Activated CD4-positive, alpha-beta T cell treated with anti-CD3 and anti-CD28 coated beads, Interleukin-2, amount 50 U/mL, for 1 hour (primary cell): ENCODE measurements around the gene TMEM53.
"Not testable (repeated sequence)": the region's sequence is repeated elsewhere in the genome, so short reads cannot be mapped to it uniquely, and the experiment has no call there.

Source experiments
- DNase-seq: peaks from one replicate; pipeline ENCODE4 v3.0.0-alpha.2; 2020

Gene TMEM53

DNA sequence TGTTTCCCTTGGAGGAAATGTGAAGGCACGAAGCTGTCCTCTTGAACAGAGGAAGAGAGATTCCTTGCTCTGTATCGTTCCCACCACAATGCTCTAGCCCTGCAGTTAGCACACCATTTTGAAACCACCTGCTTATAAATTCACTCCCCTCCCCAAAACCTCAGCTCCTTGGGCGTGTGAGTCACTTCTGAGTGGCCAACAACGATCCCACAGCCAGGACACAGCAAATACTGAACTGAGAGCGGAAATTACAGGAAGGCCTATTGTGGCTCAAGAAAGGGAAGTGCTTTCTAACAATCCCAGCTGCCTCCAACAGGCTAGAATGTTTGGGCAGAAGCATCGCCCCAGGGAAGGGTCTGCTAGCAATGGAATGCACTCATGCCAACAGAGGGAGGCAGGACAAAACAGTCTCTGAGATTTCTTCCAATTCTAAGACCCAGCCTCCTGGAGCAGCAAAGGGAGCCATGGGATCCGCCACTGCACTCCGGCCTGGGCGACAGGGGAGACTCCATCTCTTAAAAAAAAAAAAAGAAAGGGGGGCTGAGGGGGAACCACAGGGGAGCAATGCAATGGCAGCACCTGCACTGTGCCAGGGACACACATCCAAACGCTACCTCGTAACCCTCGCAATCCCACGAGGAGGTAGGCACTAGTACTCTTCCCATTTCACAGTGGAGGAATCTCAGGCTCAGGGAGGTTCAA is 1.9 kb downstream of the TMEM53 start:
- DNase-seq = no peak

DNA sequence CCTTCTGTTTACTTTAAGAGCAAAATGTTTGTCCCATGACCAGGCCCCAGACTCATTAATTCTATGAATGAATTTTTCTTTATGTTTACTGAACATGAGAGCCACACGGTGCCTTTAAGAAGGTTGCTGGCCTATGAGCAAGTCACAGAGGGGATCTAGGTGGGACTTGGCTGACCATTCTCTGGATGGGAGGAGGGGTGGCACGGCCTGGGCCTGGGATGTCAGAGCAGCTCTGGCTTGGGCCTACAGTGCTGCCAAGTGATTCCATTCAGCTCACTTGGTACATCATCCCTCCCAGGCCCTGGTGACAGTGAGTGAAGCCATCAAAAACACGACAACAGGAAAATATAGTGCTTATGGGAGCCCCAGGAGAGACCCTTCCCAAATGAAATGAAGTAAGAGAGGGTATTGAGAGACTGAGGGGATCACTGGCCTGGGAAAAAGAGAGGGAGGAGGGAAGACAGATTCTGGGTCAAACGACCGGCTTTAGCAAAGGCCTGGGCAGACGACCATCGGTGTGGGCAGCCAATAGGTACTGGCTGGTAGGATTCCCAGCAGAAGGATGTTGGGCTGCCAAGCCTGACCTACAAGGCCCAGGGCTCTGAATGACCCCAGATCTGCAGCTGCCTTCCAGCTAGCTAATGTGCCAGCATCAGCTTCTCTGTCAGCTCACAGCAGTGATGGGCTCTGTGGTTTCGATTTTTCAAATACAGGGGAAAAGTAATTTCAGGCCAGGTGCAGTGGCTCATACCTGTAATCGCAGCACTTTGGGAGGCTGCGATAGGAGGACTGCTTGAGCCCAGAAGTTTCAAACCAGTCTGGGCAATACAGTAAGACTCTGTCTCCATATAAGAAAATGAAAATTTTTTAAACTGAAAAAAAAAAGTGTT is 3.3 kb downstream of the TMEM53 start:
- no peak for DNase-seq

DNA sequence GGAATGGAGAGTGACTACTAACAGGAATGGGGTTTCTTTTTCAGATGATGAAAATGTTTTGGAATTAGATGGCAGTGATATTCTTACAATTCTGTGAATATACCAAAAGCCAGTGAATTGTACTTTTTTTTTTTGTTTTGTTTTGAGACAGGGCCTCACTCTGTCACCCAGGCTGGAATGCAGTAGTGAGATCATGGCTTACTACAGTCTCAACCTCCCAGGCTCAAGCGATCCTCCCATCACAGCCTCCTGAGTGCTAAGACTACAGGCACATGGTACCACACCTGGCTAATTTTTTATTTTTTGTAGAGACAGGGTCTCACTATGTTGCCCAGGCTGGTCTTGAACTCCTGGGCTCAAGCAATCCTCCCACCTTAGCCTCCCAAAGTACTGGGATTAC is 7.6 kb downstream of the TMEM53 start:
- DNase-seq = not testable (repeated sequence)

DNA sequence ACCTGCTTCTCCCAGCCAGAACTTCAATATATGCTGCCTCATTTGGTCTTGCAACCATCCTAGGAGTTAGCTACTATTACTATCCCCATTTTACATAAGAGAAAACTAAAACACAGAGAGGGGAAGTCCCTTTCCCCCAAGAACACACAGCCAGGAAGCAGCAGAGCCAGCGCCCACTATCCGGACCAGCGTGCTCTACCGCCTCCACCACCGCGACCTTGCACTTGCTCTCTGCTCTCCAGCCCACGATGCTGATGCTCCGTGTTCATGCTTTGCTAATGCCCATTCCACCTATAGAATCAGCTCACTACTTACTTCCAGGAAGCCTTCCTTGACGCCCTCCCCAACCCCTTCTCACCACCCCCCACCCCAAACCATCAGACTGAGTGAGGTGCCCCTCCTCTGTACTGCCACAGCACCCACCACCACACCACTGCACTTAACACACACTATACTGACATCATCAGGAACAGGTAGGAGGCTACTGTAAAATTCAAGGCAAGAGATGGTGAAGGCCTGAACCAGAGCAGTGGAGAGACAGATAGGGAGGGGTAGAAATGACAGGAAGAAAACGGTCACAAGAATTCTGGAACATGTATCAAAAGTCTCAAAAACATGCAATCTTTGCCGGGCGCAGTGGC is 9.4 kb downstream of the TMEM53 start:
- no peak for DNase-seq

DNA sequence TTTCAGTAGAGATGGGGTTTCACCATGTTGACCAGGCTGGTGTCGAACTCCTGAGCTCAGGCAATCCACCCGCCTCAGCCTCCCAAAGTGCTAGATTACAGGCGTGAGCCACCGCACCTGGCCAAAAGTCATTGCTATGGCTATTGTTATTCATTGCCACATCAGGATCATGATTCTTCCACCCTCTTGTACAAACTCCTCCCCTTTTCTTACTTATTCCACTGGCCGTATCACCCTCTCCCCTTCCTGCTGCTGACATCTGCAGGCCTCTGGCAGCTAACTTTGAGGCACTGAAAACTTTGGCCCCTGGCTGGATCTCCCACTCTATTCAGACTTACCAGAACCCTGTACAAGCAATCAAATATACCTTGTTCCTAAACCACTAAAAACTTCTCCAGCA is 10.9 kb downstream of the TMEM53 start:
- DNase-seq = no peak

DNA sequence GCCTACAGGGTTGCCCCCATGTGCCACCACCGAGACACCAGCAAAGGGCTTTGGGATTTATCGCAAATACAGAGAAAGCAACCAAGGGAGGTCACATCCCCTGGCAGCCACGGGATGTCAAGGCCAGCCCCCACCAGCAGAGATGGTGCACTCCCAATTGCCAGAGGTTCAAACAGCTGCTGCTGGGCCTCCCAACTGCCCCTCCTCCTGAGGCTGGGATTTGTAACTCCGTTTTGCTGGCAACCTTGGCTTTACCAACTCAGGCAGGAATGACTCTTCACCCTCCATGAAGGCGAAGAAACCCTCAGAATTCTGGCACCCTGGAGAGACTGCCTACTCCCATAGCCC is 11.6 kb downstream of the TMEM53 start:
- DNase-seq = no peak

DNA sequence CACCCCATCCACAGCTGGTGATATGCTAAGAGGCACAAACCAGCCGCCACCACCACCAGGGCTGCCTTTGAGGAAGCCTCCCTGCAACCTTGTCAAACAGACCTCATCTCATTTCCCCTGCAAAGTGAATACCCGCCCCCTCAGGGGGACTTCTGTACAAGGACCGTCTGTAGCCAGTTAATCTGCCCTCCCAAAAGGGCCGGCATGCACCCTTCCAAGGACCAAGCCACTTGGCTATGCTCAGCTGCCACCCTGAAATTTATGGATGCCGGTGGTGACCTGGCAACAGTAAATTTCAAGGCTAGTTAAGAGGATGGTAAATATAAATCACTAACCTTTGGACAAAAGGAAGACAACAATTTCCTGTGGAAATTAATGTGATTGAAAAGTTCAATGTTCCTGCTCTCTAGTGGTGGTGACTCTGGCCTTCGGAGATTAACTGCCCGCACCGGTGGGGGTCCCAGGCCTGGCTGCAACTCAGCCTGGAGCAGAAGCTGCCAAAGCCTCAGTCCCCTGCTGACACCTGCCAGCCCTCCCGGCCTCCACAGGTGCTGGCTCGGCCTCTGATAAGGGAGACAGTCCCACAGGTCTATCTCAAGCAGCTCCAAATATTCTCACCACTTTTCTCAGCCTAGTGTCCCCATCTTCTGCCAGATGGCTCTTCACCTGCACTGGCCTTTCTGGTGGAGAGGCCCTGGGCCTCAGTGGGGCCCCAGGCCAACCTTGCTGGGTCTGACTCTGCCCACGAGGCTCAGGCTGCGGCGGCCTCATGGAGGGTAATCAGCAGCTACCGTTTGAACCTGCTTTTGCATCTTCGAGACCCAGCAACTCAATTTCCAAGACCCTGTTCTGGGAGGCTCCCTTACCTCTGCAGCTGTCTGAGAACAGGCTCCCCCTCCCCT is 12.2 kb downstream of the TMEM53 start:
- no peak for DNase-seq

DNA sequence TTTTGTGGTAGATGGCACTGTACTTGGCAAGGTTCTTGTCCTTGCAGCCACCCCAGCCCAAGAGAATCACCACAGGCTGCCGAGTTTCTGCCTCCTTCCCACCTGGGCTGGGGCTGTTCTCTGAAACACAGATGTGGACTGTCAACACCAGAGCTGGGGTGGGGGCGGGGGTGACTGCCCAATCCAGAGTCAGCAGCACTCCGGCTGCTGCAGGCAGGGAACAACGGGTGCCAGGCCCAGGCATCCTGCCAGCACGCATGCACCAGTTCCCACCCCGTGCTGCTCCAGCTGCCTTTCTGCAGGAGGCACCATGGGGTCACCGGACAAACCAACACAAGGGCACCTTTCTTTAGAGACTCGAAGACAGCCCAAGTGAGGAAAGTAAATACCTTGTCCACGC is 14.1 kb downstream of the TMEM53 start:
- no peak for DNase-seq

DNA sequence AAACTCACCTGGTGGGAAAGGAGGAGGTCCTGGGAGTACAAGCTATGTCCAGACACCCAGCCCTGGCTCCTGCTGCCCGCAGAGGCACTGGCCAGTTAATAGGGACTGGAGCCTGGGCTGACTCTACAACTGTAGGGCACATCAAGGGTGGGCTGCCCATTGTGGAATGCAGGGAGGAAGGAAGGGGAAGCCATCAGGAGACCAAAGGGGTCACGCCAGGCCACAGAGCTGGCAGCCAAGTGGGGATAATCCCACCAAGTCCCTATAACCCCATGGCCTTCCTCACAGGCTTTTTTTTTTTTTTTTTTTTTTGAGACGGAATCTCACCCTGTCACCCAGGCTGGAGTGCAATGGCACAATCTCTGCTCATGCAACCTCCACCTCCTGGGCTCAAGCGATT is 14.7 kb downstream of the TMEM53 start:
- no peak for DNase-seq

DNA sequence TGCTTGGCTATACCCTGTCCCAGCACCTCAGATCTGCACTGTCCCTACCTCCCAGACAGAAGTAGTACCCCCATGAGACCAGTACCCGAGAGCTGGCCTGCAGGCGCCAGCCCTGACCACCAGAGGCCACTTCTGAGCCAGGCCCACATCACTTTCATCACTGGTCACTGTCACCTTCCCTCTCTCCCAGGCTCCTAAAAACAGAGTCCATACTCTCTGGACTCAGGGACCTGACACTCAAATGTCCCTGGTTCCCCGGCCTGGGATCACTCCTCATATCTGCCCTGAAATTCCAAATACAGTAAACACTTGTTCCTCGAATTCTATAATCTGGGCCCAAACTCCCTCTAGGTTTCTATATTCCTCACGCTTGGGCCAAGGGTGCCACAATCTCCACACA is 18.7 kb downstream of the TMEM53 start:
- no peak for DNase-seq

DNA sequence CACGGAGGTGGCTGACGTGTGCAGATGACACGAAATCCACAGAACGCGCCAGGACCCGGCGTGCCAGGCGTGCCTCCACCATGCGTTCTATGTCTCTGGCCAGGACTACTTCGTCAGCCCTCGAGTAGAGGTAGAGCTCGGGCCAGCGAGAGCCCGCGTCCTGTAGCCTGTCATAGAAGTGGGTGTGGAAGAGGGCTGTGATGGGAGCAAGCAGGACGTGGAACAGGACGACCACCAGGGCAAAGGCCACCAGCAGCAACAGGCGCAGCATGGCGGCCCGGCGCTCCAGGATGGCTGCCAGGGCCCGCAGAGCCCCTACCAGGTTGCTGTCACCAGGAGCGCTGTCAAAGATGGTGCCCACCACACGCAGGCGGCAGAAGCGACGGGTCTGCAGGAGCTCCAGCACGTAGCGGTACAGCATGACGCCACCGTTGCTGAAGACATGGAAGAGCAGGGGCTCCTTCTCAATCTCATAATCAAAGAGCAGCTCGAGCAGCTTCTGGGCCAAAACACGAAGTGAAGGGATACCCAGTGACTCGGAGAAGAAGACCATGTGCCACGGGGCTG is 19.6 kb downstream of the TMEM53 start:
- DNase-seq = no peak

DNA sequence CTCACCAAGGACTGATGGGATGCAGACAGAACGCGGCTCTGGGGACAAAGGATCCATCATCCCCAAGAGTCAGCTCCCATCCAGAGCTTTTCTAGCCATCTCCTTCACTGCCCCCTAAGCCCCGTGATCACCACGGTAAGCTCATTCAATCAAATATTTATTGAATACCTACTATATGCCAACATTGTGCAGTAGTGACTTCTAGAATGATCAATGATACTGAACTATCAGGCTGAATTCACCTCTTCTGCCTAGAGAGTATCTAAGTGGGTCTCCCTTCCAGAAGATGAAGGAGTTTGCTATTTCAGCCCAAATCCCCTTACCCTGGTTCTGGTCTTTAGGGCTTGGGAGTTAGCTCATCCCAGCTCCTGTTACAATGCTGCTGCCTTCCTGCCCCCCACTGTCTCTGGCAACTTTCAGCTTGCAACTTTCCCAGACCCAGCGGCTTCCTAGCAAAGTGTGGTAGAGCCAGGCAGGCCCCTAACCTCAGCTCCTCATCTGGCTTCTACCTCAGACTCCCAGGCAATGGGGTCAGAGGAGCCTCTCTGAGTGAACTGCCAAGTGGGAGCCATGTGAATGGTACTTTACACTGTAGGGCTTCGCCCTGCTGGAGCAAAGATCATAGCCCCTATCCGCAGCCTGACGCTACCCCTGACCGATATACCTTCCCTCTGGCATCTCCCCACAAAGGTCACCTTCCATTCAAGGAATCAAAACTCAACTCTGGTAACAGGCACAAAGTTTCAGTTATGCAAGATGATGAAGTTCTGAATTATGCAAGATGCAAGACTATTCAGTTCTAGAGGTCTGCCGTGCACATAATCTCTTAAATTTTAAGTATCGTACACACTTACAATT is 20.9 kb downstream of the TMEM53 start:
- DNase-seq = no peak

DNA sequence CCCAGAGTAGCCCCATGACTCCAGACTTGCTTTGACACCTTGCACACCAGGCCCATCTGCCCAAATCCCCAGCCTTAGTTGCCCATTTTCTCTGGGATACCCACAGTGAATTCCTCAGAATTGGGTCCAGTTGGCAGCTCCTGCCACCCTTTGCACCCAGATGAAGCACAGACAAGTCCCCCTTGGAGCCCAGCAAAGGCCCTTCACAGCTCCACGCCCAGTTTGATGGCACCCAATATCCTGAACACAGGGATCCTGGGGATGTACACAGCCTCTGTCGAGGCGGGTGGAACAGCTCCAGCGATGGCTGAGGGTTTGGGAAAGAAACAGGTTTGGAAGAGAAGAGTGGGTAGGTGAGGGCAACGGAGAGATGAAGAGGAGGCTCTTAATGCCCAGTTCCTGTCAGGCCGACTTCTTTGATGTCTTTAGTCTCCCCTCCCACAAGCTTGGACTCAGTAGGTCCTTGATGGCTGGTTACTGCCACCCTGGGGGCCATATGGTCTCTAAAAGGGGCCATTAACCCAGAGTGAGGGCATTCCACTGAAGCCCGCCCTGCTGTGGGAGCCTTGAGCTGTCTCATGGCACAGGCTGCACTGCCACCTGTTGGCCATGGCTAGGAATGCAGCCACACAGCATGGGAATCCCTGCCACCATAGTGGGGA is 21.7 kb downstream of the TMEM53 start:
- DNase-seq = peak; percentile 75

DNA sequence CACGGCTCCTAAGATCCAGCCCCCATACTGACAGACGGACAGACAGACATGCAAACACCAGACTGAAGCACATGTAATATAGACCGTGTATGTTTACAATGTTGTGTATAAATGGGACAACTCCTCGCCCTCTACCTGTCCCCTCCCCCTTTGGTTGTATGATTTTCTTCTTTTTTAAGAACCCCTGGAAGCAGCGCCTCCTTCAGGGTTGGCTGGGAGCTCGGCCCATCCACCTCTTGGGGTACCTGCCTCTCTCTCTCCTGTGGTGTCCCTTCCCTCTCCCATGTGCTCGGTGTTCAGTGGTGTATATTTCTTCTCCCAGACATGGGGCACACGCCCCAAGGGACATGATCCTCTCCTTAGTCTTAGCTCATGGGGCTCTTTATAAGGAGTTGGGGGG is 23.2 kb downstream of the TMEM53 start:
- no peak for DNase-seq

DNA sequence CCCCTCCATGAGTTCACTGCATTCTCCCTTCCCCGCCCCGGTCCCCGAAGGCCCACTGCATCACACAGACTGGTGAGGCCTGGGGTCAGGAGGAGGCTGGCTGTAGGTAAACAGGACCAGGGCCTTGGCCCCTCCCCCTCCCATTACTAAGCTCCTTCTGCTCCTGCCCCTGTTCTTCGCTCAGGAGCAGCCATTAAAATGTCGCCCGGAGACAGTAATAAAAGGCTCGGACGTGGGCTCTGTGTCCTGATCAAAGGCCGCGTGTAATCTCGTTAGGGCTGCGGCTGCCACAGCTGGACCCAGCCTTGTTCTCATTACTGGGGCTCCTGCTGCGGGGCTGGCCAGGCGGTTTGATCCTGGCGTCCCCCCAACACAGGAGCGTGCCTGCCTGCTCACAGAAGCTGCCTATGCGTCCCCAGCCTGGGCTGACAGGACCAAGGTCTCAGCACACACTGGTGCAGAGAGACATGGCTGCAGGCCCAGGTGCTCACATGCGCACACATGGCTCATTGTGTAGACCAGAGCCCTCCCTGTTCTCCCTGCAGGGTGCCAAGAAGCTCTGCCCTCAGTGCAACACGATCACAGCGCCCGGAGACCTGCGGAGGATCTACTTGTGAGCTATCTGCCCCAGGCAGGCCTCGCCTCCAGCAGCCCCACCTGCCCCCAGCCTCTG is 24.0 kb downstream of the TMEM53 start:
- no peak for DNase-seq

DNA sequence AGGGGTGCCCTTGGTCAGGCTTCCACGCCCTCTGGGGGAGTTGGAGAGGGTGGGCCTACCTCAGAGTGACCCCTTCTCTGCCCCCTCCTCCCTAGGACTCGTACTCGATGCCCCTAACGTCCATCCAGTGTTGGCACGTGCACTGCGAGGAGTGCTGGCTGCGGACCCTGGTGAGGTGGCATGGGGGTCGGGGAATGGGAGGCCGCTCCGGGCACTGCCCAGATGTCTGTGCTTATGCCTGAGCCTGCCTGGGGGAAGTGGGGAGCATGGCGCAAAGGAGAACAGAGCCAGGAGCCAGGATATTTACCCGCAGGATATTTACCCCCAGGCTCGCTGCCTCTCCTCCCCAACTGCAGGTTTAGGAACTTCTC is 24.5 kb downstream of the TMEM53 start:
- no peak for DNase-seq

DNA sequence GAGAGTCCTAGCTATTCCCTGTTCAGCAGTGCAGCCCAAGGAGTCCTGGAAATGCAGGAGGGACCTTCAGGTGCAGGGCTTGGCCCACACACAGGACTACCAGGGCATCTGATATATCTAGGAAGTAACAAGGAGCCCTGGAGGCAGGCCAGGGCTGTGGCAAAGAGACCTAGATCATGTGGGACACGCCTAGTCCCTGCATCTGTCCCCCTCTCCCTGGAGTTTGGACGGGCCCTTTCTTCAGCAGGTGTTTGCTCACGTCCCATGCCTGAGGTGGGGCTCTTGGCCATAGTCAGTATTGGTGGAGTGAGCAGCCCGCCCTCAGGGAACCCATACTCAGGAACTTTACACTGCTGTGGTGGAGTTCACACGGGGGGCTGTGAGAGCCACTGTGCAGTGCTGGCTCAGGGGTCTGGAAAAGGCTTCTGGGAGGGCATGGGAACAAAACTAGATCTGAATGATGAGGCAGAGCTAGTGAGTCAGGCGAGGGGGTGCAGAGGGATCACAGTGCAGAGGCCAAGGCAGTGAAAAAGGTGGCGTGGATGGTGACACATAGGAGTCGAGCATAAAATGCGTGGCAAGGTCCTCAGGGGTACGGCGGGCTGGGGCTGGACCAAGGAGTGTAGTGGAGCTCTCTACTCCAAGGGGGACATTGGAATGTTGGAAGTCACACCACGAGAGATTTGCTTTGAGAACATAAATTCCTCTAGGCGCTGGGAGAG is 25.6 kb downstream of the TMEM53 start:
- no peak for DNase-seq

DNA sequence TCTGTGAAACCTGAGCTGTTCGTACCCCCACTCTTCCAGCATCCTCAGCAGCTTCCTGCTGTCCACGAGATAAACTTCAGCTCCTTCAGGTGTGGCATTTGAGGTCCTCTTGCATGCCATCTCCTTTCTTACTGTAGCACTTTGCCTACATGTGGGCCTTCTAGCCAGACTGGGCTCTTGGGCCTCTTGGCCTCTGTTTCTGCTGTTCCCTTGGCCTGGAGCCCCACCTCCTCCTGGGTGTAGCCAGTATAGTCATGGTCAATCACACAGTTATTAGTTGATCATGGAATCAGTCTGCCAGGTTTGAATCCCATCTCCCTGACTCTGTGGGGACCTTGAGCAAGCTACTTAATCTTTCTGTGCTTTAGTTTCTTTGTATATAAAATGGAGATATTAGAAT is 26.4 kb downstream of the TMEM53 start:
- no peak for DNase-seq

DNA sequence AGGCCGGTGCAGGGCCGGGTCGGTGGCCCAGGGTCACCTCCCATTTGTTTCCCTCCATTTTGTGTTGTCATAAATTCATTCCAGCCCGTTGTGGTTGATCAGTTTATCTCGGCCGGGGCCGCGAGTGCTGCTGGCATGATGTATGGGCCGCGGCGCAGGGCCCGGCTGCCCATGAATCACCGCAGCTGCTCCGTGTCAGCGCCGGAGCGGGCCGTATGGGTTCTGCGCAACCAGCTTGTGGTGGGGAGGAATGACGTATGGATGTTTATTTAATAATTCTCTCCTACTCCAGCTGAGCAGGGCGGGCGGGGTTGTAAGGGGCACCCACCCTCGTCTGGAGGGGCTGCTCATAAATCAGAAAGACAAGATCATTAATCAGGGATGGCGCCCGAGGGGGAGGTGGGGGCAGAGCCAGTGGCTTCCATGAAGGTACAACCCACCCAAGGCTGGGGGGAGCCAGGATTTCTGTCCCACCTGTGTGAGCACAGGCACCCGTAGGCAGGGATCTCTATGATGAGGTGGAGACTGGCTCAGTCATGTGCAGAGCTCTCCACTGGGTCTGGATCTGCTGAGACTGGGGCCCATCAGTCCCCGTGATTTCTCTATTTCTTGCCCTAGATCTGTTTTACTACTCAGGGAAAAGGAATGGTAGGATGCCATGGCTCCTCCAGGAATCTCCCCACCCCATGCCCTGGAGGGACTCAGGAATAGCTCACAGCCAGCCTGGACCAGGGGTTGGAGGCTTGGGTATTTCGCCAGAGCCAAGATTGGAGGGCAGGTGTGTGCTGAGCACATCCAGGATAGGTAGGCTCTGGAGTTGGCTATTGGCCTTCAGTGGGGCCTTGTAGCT is 27.8 kb downstream of the TMEM53 start:
- no peak for DNase-seq
